Measurements from ENCODE around the gene RNF227.

GRCh38 chr17:7903154-7904103 is 12.7 kb downstream of the RNF227 start:
- TF ChIP-seq ZFP3 (CRISPR knock-in tag; IDR thresholded peaks at IDR 0.05) (no peak), ISL1 (CRISPR knock-in tag; IDR thresholded peaks at IDR 0.05) (no peak), OSR1 (CRISPR knock-in tag; IDR thresholded peaks at IDR 0.05) (no peak)
- TF ChIP-seq, protein P1, sequence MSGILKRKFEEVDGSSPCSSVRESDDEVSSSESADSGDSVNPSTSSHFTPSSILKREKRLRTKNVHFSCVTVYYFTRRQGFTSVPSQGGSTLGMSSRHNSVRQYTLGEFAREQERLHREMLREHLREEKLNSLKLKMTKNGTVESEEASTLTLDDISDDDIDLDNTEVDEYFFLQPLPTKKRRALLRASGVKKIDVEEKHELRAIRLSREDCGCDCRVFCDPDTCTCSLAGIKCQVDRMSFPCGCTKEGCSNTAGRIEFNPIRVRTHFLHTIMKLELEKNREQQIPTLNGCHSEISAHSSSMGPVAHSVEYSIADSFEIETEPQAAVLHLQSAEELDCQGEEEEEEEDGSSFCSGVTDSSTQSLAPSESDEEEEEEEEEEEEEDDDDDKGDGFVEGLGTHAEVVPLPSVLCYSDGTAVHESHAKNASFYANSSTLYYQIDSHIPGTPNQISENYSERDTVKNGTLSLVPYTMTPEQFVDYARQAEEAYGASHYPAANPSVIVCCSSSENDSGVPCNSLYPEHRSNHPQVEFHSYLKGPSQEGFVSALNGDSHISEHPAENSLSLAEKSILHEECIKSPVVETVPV (CRISPR knock-in tag; IDR thresholded peaks at IDR 0.05) = no peak

All from SK-N-SH treated with all-trans-retinoic acid at 6 μM for 48 hours (cell line).